HL-60 (cell line): Measurements from ENCODE around the gene ABCB9.

ENCODE experiments used
- DNase-seq, 2 experiments: peaks; one replicate each; pipeline ENCODE4 v3.0.0-alpha.2; 2010 to 2020; ENCODE audit warnings: low read depth in 1 of 2, low spot score in 1 of 2
- H3K27ac ChIP-seq: fragments of 250-450 bp; sonication (Bioruptor Pico); replicated peaks from 2 replicates; pipeline ENCODE4 v1.5.1; 2020; ENCODE audit warnings: mild to moderate bottlenecking, moderate library complexity
- H3K27me3 ChIP-seq: fragments of 250-450 bp; sonication (Bioruptor Pico); 2 replicates; pipeline ENCODE4 v1.5.1; 2021; ENCODE audit warnings: mild to moderate bottlenecking, moderate library complexity; ENCODE audit not compliant: insufficient read depth, poor library complexity, severe bottlenecking
- H3K4me3 ChIP-seq: replicated peaks from 2 replicates; pipeline ENCODE4 v1.5.1; 2011; ENCODE audit warnings: mild to moderate bottlenecking, control low read depth, low read length; ENCODE audit not compliant: insufficient read depth
- CTCF ChIP-seq: IDR thresholded peaks from one replicate; pipeline ENCODE4 v1.5.1; 2011; ENCODE audit warnings: low read length, control low read depth, inconsistent platforms; ENCODE audit not compliant: insufficient read depth
- GABPA ChIP-seq: IDR thresholded peaks from 2 replicates; pipeline ENCODE4 v1.6.1; 2012; ENCODE audit warnings: low read depth
- POLR2AphosphoS5 ChIP-seq: IDR thresholded peaks from 2 replicates; pipeline ENCODE4 v1.6.1; 2012; ENCODE audit warnings: low read depth
- REST ChIP-seq: IDR thresholded peaks from 2 replicates; pipeline ENCODE4 v1.6.1; 2012; ENCODE audit warnings: low read depth; ENCODE audit not compliant: insufficient replicate concordance
- SPI1 ChIP-seq: IDR thresholded peaks from 2 replicates; pipeline ENCODE4 v1.6.1; 2012; ENCODE audit warnings: low read depth, mild to moderate bottlenecking, borderline replicate concordance

Gene ABCB9

GRCh38 chr12:122978507-122978955, 12.3 kb upstream of the ABCB9 start:
- no peak overlapping the region for H3K4me3 ChIP-seq
- TF ChIP-seq CTCF (no peak), REST (no peak), SPI1 (no peak), POLR2AphosphoS5 (no peak), GABPA (no peak)
- no peaks in the 10 kb centered on the region for H3K27me3 ChIP-seq
- no peak for DNase-seq
- H3K27ac ChIP-seq = no peak overlapping the region

- Histone ChIP-seq H3K27ac (no peak overlapping the region), H3K27me3 (no peaks in the 10 kb centered on the region), H3K4me3 (no peak overlapping the region)
- no peak for DNase-seq
- no peak for TF ChIP-seq CTCF
- TF ChIP-seq GABPA = no peak
- TF ChIP-seq SPI1 = no peak
Observed at GRCh38 chr12:122977655-122978392, 11.6 kb upstream of the ABCB9 start.

GRCh38 chr12:122977153-122977552, 10.9 kb upstream of the ABCB9 start:
- no peak overlapping the region for H3K27ac ChIP-seq
- no peak for TF ChIP-seq POLR2AphosphoS5
- TF ChIP-seq GABPA = no peak
- no peak for TF ChIP-seq REST
- TF ChIP-seq CTCF = no peak
- TF ChIP-seq SPI1 = no peak
- DNase-seq = no peak

GRCh38 chr12:122976648-122976975, 10.3 kb upstream of the ABCB9 start:
- no peak for DNase-seq
- no peaks in the 10 kb centered on the region for H3K27me3 ChIP-seq
- H3K27ac ChIP-seq = peak overlapping the region; percentile 99
- TF ChIP-seq POLR2AphosphoS5 = 0 out of 2 replicates have a peak, but pooled peaks have one; percentile 14
- TF ChIP-seq SPI1 = no peak
- H3K4me3 ChIP-seq = no peak overlapping the region

More at GRCh38 chr12:122977153-122977552, 10.9 kb upstream of the ABCB9 start:
- no peaks in the 10 kb centered on the region for H3K27me3 ChIP-seq
- no peak overlapping the region for H3K4me3 ChIP-seq
